ENCODE measurements around the gene C5orf22.

DNA sequence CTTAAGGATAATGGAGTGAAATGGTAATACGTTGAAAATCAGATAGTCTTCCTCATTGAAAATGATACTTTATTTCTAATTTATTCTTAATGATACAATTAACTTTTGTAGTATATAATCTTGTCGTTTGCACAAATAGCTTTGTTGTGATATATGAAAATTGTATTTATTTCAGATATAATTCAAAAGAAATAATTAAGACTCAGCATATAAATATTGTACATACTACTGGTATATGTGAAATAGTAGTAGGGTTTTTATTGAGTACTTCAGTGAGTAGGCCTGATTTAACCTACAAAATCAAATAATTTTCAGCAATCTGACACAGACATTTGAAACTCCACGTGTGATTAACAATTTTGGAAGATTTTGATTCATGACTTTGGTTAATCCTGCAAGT is 4.8 kb downstream of the C5orf22 start:
- TF ChIP-seq, protein P1, sequence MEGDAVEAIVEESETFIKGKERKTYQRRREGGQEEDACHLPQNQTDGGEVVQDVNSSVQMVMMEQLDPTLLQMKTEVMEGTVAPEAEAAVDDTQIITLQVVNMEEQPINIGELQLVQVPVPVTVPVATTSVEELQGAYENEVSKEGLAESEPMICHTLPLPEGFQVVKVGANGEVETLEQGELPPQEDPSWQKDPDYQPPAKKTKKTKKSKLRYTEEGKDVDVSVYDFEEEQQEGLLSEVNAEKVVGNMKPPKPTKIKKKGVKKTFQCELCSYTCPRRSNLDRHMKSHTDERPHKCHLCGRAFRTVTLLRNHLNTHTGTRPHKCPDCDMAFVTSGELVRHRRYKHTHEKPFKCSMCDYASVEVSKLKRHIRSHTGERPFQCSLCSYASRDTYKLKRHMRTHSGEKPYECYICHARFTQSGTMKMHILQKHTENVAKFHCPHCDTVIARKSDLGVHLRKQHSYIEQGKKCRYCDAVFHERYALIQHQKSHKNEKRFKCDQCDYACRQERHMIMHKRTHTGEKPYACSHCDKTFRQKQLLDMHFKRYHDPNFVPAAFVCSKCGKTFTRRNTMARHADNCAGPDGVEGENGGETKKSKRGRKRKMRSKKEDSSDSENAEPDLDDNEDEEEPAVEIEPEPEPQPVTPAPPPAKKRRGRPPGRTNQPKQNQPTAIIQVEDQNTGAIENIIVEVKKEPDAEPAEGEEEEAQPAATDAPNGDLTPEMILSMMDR (conservative IDR thresholded peaks at IDR 0.05; ENCODE audit: low read length), result no peak
- no peak for TF ChIP-seq EZH2phosphoT487 (IDR thresholded peaks at IDR 0.05; ENCODE audit: borderline replicate concordance)
